ENCODE data around the gene RAB8A.

DNA sequence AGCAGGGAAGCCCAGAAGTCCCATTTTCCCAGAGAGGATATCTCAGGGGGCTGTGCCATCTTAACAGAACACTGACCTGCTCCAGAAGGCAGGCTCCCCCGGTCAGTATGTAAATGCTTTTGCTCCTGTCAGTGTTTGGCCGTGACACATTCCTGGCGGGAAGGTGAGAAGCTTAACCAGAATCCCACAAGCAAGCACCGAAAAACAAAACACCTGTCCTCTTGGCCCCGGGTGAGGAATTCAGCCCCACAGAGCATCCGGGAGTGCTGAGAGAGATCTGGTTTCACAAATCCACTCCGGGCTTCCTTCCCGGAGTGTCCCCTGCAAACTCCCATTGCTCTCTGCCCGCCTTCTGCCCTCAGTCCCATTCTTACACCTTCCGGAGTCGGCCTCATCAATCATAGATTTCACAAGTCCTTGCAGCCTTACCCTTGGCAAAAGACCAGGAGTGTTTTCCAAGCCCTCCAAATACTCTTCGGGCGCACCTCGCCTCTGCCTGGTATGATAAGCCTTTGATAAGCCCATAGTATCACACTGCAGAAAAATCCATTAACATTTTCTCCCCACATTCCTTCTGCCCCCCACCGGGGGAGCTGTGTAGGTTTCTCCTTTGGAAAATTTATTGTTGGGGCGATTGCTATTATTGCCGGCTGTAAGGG, 23.2 kb upstream of the RAB8A start:
- TF ChIP-seq, protein P1, sequence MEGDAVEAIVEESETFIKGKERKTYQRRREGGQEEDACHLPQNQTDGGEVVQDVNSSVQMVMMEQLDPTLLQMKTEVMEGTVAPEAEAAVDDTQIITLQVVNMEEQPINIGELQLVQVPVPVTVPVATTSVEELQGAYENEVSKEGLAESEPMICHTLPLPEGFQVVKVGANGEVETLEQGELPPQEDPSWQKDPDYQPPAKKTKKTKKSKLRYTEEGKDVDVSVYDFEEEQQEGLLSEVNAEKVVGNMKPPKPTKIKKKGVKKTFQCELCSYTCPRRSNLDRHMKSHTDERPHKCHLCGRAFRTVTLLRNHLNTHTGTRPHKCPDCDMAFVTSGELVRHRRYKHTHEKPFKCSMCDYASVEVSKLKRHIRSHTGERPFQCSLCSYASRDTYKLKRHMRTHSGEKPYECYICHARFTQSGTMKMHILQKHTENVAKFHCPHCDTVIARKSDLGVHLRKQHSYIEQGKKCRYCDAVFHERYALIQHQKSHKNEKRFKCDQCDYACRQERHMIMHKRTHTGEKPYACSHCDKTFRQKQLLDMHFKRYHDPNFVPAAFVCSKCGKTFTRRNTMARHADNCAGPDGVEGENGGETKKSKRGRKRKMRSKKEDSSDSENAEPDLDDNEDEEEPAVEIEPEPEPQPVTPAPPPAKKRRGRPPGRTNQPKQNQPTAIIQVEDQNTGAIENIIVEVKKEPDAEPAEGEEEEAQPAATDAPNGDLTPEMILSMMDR (IDR thresholded peaks at IDR 0.05), result peak in 1 of 6 experiments; percentile 38
- TF ChIP-seq POLR2AphosphoS5 (IDR thresholded peaks at IDR 0.05) (peak; percentile 19 to 31), EP300 (IDR thresholded peaks at IDR 0.05) (peak in 1 of 4 donors; percentile 28)

All from upper lobe of left lung (tissue), 4 donors.